WTC11 (cell line): ENCODE data around the gene CENPX. TPM values are rescaled to one million over a fixed set of nuclear protein-coding genes. Genes with fewer than 3 reads are reported as not detected.

Source experiments
- ATAC-seq: fragments of 200-7000 bp; cut with Tn5 transposase; 2 replicates; pipeline ENCODE4 v1.10.0; 2021; ENCODE audit warnings: mild to moderate bottlenecking, moderate library complexity
- CTCF ChIA-PET: fragments of 300-600 bp; sonication (Branson Sonifier 250); formaldehyde crosslinking; loops from one replicate; lab custom pipeline; 2021; ENCODE audit warnings: antibody characterized with exemption; lab: Charles Lee
- POLR2A ChIA-PET: fragments of 350-600 bp; sonication (Branson Sonifier 250); formaldehyde crosslinking; loops from one replicate; lab custom pipeline; 2021; ENCODE audit warnings: antibody characterized with exemption; lab: Charles Lee
- DNase-seq: peaks from one replicate; pipeline ENCODE4 v3.0.0; 2021; ENCODE audit warnings: low spot score
- H3K27ac Mint-ChIP-seq: 2 replicates; pipeline ENCODE4 v1.8.0; 2021; ENCODE audit warnings: mixed read lengths
- H3K27me3 Mint-ChIP-seq: 2 replicates; pipeline ENCODE4 v1.8.0; 2021; ENCODE audit warnings: low read depth, mild to moderate bottlenecking, moderate library complexity, mixed read lengths
- H3K36me3 Mint-ChIP-seq: 2 replicates; pipeline ENCODE4 v1.8.0; 2021; ENCODE audit warnings: mixed read lengths
- H3K4me1 Mint-ChIP-seq: 2 replicates; pipeline ENCODE4 v1.8.0; 2022; ENCODE audit warnings: mixed read lengths
- H3K4me3 Mint-ChIP-seq: 2 replicates; pipeline ENCODE4 v1.8.0; 2021; ENCODE audit warnings: mild to moderate bottlenecking, moderate library complexity, mixed read lengths
- H3K9me3 Mint-ChIP-seq: 2 replicates; pipeline ENCODE4 v1.8.0; 2021; ENCODE audit warnings: mixed read lengths
- AFF4 ChIP-seq: sonication (generic); formaldehyde crosslinking; IDR thresholded peaks from 2 replicates; pipeline ENCODE4 v1.8.1; 2023; ENCODE audit warnings: mild to moderate bottlenecking, missing genetic modification reagents, borderline replicate concordance
- ATF6 ChIP-seq: sonication (generic); formaldehyde crosslinking; IDR thresholded peaks from 2 replicates; pipeline ENCODE4 v1.8.1; 2023; ENCODE audit warnings: mild to moderate bottlenecking, missing genetic modification reagents
- ELF4 ChIP-seq: sonication (generic); formaldehyde crosslinking; IDR thresholded peaks from 2 replicates; pipeline ENCODE4 v1.8.1; 2022; ENCODE audit warnings: low read depth, mild to moderate bottlenecking, moderate library complexity, missing genetic modification reagents
- FOXJ3 ChIP-seq: sonication (generic); formaldehyde crosslinking; IDR thresholded peaks from 2 replicates; pipeline ENCODE4 v1.9.0; 2021; ENCODE audit warnings: missing genetic modification reagents, mild to moderate bottlenecking, borderline replicate concordance
- PRDM15 ChIP-seq: sonication (generic); formaldehyde crosslinking; IDR thresholded peaks from 2 replicates; pipeline ENCODE4 v1.8.0; 2022; ENCODE audit warnings: missing genetic modification reagents
- USF1 ChIP-seq: sonication (generic); formaldehyde crosslinking; IDR thresholded peaks from 2 replicates; pipeline ENCODE4 v1.8.0; 2022; ENCODE audit warnings: mild to moderate bottlenecking, missing genetic modification reagents
- ZMAT4 ChIP-seq: fragments of 250-450 bp; sonication (Bioruptor Pico); IDR thresholded peaks from 2 replicates; pipeline ENCODE4 v1.9.0; 2021; ENCODE audit warnings: mild to moderate bottlenecking
- ZNF232 ChIP-seq: sonication (generic); formaldehyde crosslinking; IDR thresholded peaks from 2 replicates; pipeline ENCODE4 v1.8.0; 2022; ENCODE audit warnings: mild to moderate bottlenecking, missing genetic modification reagents
- total RNA-seq: library from RNA; stranded (reverse); gene quantifications from 3 replicates; pipeline ENCODE4 v1.2.3, GENCODE V29; 2021
- TF ChIP-seq, protein P1 (sequence below): sonication (generic); formaldehyde crosslinking; IDR thresholded peaks from 2 replicates; pipeline ENCODE4 v1.8.1; 2022; ENCODE audit warnings: missing genetic modification reagents, borderline replicate concordance
- TF ChIP-seq, protein P2 (sequence below): sonication (generic); formaldehyde crosslinking; IDR thresholded peaks from 2 replicates; pipeline ENCODE4 v1.8.1; 2022; ENCODE audit warnings: low read depth, missing genetic modification reagents, borderline replicate concordance

The CENPX gene
- total RNA-seq, 1 experiment from 2014 or later = 121 TPM

DNA sequence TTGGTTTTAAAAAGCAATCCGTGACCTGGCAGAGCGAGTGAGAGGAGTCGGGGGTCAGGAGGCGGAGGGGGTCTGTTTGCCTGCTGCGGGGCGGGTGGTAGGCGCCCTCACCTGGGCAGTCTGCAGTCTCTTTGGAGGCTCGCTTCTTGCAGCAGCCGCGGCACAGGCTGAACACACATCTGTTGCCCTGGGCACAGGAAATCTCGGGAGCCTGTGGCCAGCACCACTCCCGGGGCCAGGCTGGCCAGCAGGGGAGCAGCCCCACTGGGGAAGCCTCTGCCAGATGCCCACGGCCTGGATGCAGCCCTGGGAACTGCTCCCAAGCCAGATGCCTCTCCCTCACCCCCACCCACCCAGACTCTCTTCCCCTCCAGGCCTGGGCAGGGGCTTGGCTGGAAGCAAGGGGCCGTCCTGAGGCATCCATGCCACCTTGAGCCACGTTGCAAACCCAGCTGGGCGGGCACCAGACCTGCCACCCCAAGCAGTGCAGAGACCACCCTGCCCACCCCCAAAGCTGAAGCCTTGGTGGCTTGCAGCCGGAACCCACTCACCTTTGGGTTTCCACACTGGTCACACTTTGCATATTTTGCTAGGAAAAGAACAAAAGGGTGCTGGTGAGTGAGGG, 35.7 kb upstream of the CENPX start (continued):
- TF ChIP-seq, protein P1, sequence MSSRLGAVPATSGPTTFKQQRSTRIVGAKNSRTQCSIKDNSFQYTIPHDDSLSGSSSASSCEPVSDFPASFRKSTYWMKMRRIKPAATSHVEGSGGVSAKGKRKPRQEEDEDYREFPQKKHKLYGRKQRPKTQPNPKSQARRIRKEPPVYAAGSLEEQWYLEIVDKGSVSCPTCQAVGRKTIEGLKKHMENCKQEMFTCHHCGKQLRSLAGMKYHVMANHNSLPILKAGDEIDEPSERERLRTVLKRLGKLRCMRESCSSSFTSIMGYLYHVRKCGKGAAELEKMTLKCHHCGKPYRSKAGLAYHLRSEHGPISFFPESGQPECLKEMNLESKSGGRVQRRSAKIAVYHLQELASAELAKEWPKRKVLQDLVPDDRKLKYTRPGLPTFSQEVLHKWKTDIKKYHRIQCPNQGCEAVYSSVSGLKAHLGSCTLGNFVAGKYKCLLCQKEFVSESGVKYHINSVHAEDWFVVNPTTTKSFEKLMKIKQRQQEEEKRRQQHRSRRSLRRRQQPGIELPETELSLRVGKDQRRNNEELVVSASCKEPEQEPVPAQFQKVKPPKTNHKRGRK = no peak
- TF ChIP-seq FOXJ3 = no peak
- no peak for TF ChIP-seq ATF6 (CRISPR knock-in tag)
- TF ChIP-seq, protein P2, sequence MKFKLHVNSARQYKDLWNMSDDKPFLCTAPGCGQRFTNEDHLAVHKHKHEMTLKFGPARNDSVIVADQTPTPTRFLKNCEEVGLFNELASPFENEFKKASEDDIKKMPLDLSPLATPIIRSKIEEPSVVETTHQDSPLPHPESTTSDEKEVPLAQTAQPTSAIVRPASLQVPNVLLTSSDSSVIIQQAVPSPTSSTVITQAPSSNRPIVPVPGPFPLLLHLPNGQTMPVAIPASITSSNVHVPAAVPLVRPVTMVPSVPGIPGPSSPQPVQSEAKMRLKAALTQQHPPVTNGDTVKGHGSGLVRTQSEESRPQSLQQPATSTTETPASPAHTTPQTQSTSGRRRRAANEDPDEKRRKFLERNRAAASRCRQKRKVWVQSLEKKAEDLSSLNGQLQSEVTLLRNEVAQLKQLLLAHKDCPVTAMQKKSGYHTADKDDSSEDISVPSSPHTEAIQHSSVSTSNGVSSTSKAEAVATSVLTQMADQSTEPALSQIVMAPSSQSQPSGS (CRISPR knock-in tag) = no peak
- TF ChIP-seq ZNF232 = no peak
- no peak for TF ChIP-seq USF1 (CRISPR knock-in tag)
- TF ChIP-seq PRDM15 = no peak
- TF ChIP-seq, all 79 proteins: peak for 0

- ATAC-seq (no peak), DNase-seq (no peak)
- ChIA-PET CTCF (interaction anchor here (1.0 to 2.9 kb wide), 2 partner anchors 19 to 26 kb away, joined by 3 to 11 read pairs; partner anchors contain the start of gene DCXR), POLR2A (no interaction called here)
- Mint-ChIP-seq H3K27ac (no peak overlapping the region), H3K9me3 (no peaks in the 10 kb centered on the region), H3K4me3 (no peak overlapping the region), H3K27me3 (no peaks in the 10 kb centered on the region), H3K36me3 (peaks cover 8% of the 10 kb centered on the region; the same call in 1 of the 2 replicates), H3K4me1 (no peaks in the 10 kb centered on the region)
- TF ChIP-seq AFF4 (CRISPR knock-in tag) = no peak
- no peak for TF ChIP-seq ZMAT4
- TF ChIP-seq, protein P2 (CRISPR knock-in tag) = no peak
- TF ChIP-seq ELF4 (CRISPR knock-in tag) = no peak
Measured at GRCh38 chr17:82056729-82057621, 34.3 kb upstream of the CENPX start.
